Measurements from ENCODE around the gene VIPR1.

The VIPR1 gene

GRCh38 chr3:42502429-42503250, at the start of gene VIPR1:
VIPR1 (plus strand) TSS chr3:42502643; CDS start chr3:42502736, 93 bp downstream.
- DNase-seq (ENCODE audit: low read depth in 2 of 2): peak; percentile 76 to 88

GRCh38 chr3:42456211-42456610, 46.2 kb upstream of the VIPR1 start:
- no peak for DNase-seq (ENCODE audit: low read depth in 2 of 2)

- no peak for DNase-seq (ENCODE audit: low read depth in 2 of 2)
Measured at GRCh38 chr3:42459151-42459550, 43.3 kb upstream of the VIPR1 start.

GRCh38 chr3:42461762-42462161, 40.7 kb upstream of the VIPR1 start:
- DNase-seq (ENCODE audit: low read depth in 2 of 2): no peak

- no peak for DNase-seq (ENCODE audit: low read depth in 2 of 2)
Measured at GRCh38 chr3:42463093-42463492, 39.4 kb upstream of the VIPR1 start.

- DNase-seq (ENCODE audit: low read depth in 2 of 2): no peak
Measured at GRCh38 chr3:42468111-42468510, 34.3 kb upstream of the VIPR1 start.

GRCh38 chr3:42472555-42472954, 29.9 kb upstream of the VIPR1 start:
- no peak for DNase-seq (ENCODE audit: low read depth in 2 of 2)

GRCh38 chr3:42473083-42473932, 29.1 kb upstream of the VIPR1 start:
- no peak for DNase-seq (ENCODE audit: low read depth in 2 of 2)

- no peak for DNase-seq (ENCODE audit: low read depth in 2 of 2)
Measured at GRCh38 chr3:42476225-42477125, 26.0 kb upstream of the VIPR1 start.

GRCh38 chr3:42477696-42478095, 24.7 kb upstream of the VIPR1 start:
- DNase-seq (ENCODE audit: low read depth in 2 of 2): no peak

GRCh38 chr3:42478830-42479229, 23.6 kb upstream of the VIPR1 start:
- DNase-seq (ENCODE audit: low read depth in 2 of 2): no peak

GRCh38 chr3:42486814-42487565, 15.5 kb upstream of the VIPR1 start:
- no peak for DNase-seq (ENCODE audit: low read depth in 2 of 2)

- DNase-seq (ENCODE audit: low read depth in 2 of 2): no peak
Measured at GRCh38 chr3:42488687-42489086, 13.8 kb upstream of the VIPR1 start.

GRCh38 chr3:42489116-42489936, 13.1 kb upstream of the VIPR1 start:
- DNase-seq (ENCODE audit: low read depth in 2 of 2): no peak

GRCh38 chr3:42489937-42490227, 12.6 kb upstream of the VIPR1 start:
- no peak for DNase-seq (ENCODE audit: low read depth in 2 of 2)

- DNase-seq (ENCODE audit: low read depth in 2 of 2): no peak
Measured at GRCh38 chr3:42490243-42490642, 12.2 kb upstream of the VIPR1 start.

- DNase-seq (ENCODE audit: low read depth in 2 of 2): no peak
Measured at GRCh38 chr3:42491881-42492507, 10.4 kb upstream of the VIPR1 start.

- DNase-seq (ENCODE audit: low read depth in 2 of 2): no peak
Measured at GRCh38 chr3:42492508-42493080, 9.8 kb upstream of the VIPR1 start.

- no peak for DNase-seq (ENCODE audit: low read depth in 2 of 2)
Measured at GRCh38 chr3:42493126-42493797, 9.2 kb upstream of the VIPR1 start.

Data from stimulated activated CD4-positive, alpha-beta T cell treated with anti-CD3 and anti-CD28 coated beads, Interleukin-15, amount 100 ng/mL, for 48 hours (primary cell).